GM19240 (cell line): Measurements from ENCODE around the gene CELF1.

Experiments used
- DNase-seq: peaks from one replicate; pipeline ENCODE4 v3.0.0; 2011; ENCODE audit warnings: low spot score; ENCODE audit not compliant: insufficient read length

Gene CELF1

GRCh38 chr11:47511917-47512316 is 41.0 kb downstream of the CELF1 start:
- no peak for DNase-seq

GRCh38 chr11:47510209-47510608 is 42.7 kb downstream of the CELF1 start:
- no peak for DNase-seq

GRCh38 chr11:47509077-47509536 is 43.8 kb downstream of the CELF1 start:
- DNase-seq: no peak

GRCh38 chr11:47508240-47508957 is 44.5 kb downstream of the CELF1 start:
- no peak for DNase-seq

- no peak for DNase-seq
Measured at GRCh38 chr11:47507563-47508239, 45.2 kb downstream of the CELF1 start.

GRCh38 chr11:47506795-47507562 is 46.0 kb downstream of the CELF1 start:
- no peak for DNase-seq

- DNase-seq: no peak
Measured at GRCh38 chr11:47506373-47506772, 46.6 kb downstream of the CELF1 start.

- DNase-seq: no peak
Measured at GRCh38 chr11:47504910-47505309, 48.0 kb downstream of the CELF1 start.

GRCh38 chr11:47503227-47503626 is 49.7 kb downstream of the CELF1 start:
- no peak for DNase-seq

GRCh38 chr11:47502767-47503166 is 50.2 kb downstream of the CELF1 start:
- DNase-seq: no peak

- no peak for DNase-seq
Measured at GRCh38 chr11:47501101-47501500, 51.8 kb downstream of the CELF1 start.

- no peak for DNase-seq
Measured at GRCh38 chr11:47500121-47500520, 52.8 kb downstream of the CELF1 start.

- no peak for DNase-seq
Measured at GRCh38 chr11:47499614-47500013, 53.3 kb downstream of the CELF1 start.

GRCh38 chr11:47499161-47499560 is 53.8 kb downstream of the CELF1 start:
- no peak for DNase-seq

GRCh38 chr11:47498584-47499152 is 54.3 kb downstream of the CELF1 start:
- no peak for DNase-seq

- no peak for DNase-seq
Measured at GRCh38 chr11:47498149-47498548, 54.8 kb downstream of the CELF1 start.

GRCh38 chr11:47496808-47497207 is 56.1 kb downstream of the CELF1 start:
- no peak for DNase-seq

- DNase-seq: no peak
Measured at GRCh38 chr11:47495856-47496217, 57.1 kb downstream of the CELF1 start.

GRCh38 chr11:47495011-47495855 is 57.7 kb downstream of the CELF1 start:
- no peak for DNase-seq

- no peak for DNase-seq
Measured at GRCh38 chr11:47489395-47489755, 63.6 kb downstream of the CELF1 start.
